GM06990 (cell line): ENCODE data around the gene MRM2.

Source experiments
- DNase-seq: peaks from one replicate; pipeline ENCODE4 v3.0.0-alpha.2; 2011; ENCODE audit not compliant: insufficient read length; ENCODE audit errors: extremely low read depth
- H3K27me3 ChIP-seq: replicated peaks from 2 replicates; pipeline ENCODE4 v1.6.0; 2011; ENCODE audit warnings: low read length; ENCODE audit not compliant: control insufficient read depth, insufficient read depth
- H3K36me3 ChIP-seq: 2 replicates; pipeline ENCODE4 v1.5.1; 2011; ENCODE audit warnings: low read length; ENCODE audit not compliant: control insufficient read depth, insufficient read depth
- H3K4me3 ChIP-seq: replicated peaks from 2 replicates; pipeline ENCODE4 v1.5.1; 2011; ENCODE audit warnings: low read depth, mild to moderate bottlenecking, control low read depth, low read length
- CTCF ChIP-seq: IDR thresholded peaks from 2 replicates; pipeline ENCODE4 v1.5.1; 2011; ENCODE audit warnings: low read length, control low read depth, mild to moderate bottlenecking, inconsistent platforms; ENCODE audit not compliant: insufficient read depth, poor library complexity, severe bottlenecking

MRM2 gene

GRCh38 chr7:2287745-2288144, 45.7 kb upstream of the MRM2 start:
- H3K27me3 ChIP-seq, result no peaks in the 10 kb centered on the region
- TF ChIP-seq CTCF, result no peak
- no peak overlapping the region for H3K4me3 ChIP-seq
- no peak for DNase-seq
- peaks cover 4% of the 10 kb centered on the region for H3K36me3 ChIP-seq

- H3K36me3 ChIP-seq, result peaks cover 4% of the 10 kb centered on the region
- H3K4me3 ChIP-seq, result no peak overlapping the region
- no peak for DNase-seq
- TF ChIP-seq CTCF, result no peak
- no peaks in the 10 kb centered on the region for H3K27me3 ChIP-seq
Observed at GRCh38 chr7:2283074-2283473, 41.1 kb upstream of the MRM2 start.

- TF ChIP-seq CTCF, result no peak
- no peak overlapping the region for H3K4me3 ChIP-seq
- H3K27me3 ChIP-seq, result no peaks in the 10 kb centered on the region
- no peak for DNase-seq
- peaks cover 4% of the 10 kb centered on the region for H3K36me3 ChIP-seq
Observed at GRCh38 chr7:2282185-2282751, 40.3 kb upstream of the MRM2 start.

GRCh38 chr7:2281541-2281940, 39.5 kb upstream of the MRM2 start:
- Histone ChIP-seq H3K27me3 (no peaks in the 10 kb centered on the region), H3K36me3 (peaks cover 5% of the 10 kb centered on the region), H3K4me3 (no peak overlapping the region)
- no peak for DNase-seq
- no peak for TF ChIP-seq CTCF

GRCh38 chr7:2280424-2280823, 38.4 kb upstream of the MRM2 start:
- H3K27me3 ChIP-seq, result no peaks in the 10 kb centered on the region
- H3K36me3 ChIP-seq, result peaks cover 5% of the 10 kb centered on the region
- no peak for DNase-seq
- H3K4me3 ChIP-seq, result no peak overlapping the region
- TF ChIP-seq CTCF, result no peak

- DNase-seq, result no peak
- H3K36me3 ChIP-seq, result peaks cover 5% of the 10 kb centered on the region
- no peaks in the 10 kb centered on the region for H3K27me3 ChIP-seq
- no peak for TF ChIP-seq CTCF
- no peak overlapping the region for H3K4me3 ChIP-seq
Observed at GRCh38 chr7:2279896-2280295, 37.9 kb upstream of the MRM2 start.
